ENCODE results near the gene BMPR1A.

DNA sequence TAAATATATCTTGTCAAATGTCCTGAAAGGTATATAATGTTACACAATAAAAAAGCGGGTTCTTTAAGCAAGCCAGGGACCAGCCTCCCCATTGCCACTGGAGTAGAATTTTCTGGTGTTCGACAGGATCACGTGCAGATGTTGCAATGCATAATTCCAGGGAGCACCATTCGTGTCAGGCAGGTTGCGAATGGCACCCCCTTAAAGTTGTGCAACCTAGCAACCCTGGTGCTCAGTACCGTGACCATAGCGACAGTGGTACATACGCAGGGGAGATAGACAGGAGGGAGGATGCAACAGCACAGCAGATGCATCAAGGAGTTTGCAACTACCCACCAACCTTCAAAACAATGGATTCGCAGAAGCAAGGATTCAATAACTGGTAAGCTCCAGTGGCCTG lies 6.6 kb upstream of the BMPR1A start:
- TF ChIP-seq, protein P1, sequence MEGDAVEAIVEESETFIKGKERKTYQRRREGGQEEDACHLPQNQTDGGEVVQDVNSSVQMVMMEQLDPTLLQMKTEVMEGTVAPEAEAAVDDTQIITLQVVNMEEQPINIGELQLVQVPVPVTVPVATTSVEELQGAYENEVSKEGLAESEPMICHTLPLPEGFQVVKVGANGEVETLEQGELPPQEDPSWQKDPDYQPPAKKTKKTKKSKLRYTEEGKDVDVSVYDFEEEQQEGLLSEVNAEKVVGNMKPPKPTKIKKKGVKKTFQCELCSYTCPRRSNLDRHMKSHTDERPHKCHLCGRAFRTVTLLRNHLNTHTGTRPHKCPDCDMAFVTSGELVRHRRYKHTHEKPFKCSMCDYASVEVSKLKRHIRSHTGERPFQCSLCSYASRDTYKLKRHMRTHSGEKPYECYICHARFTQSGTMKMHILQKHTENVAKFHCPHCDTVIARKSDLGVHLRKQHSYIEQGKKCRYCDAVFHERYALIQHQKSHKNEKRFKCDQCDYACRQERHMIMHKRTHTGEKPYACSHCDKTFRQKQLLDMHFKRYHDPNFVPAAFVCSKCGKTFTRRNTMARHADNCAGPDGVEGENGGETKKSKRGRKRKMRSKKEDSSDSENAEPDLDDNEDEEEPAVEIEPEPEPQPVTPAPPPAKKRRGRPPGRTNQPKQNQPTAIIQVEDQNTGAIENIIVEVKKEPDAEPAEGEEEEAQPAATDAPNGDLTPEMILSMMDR (conservative IDR thresholded peaks at IDR 0.05; ENCODE audit: low read length), result no peak
- TF ChIP-seq EZH2phosphoT487 (IDR thresholded peaks at IDR 0.05; ENCODE audit: borderline replicate concordance, low read depth, low read length), result no peak

Data from OCI-LY7 (cell line).